Activated B cell treated with CpG ODN at 0.5 μM for 24 hours (primary cell): Measurements from ENCODE around the gene SLC4A2. TPM values are rescaled to one million over a fixed set of nuclear protein-coding genes. Genes with fewer than 3 reads are reported as not detected.

ENCODE experiments used
- ATAC-seq: fragments of 200-7000 bp; cut with Tn5 transposase; one replicate; pipeline ENCODE4 v1.10.0; 2021; ENCODE audit warnings: low read depth, mild to moderate bottlenecking, moderate library complexity
- CTCF ChIA-PET: fragments of 350-600 bp; sonication (Branson Sonifier 250); formaldehyde crosslinking; loops from one replicate; lab custom pipeline; 2021; ENCODE audit warnings: antibody characterized with exemption; lab: Charles Lee
- POLR2A ChIA-PET: fragments of 350-600 bp; sonication (Branson Sonifier 250); formaldehyde crosslinking; loops from one replicate; lab custom pipeline; 2021; ENCODE audit warnings: antibody characterized with exemption; lab: Charles Lee
- DNase-seq: peaks from one replicate; pipeline ENCODE4 v3.0.0; 2022
- H3K27ac Mint-ChIP-seq: one replicate; pipeline ENCODE4 v1.8.0; 2020; ENCODE audit warnings: mixed read lengths
- H3K27me3 Mint-ChIP-seq: one replicate; pipeline ENCODE4 v1.8.0; 2021; ENCODE audit warnings: mixed read lengths
- H3K36me3 Mint-ChIP-seq: one replicate; pipeline ENCODE4 v1.8.0; 2021; ENCODE audit warnings: low read depth, mixed read lengths
- H3K4me1 Mint-ChIP-seq: one replicate; pipeline ENCODE4 v1.8.0; 2021; ENCODE audit warnings: mixed read lengths
- H3K4me3 Mint-ChIP-seq: one replicate; pipeline ENCODE4 v1.8.0; 2020; ENCODE audit warnings: mild to moderate bottlenecking, mixed read lengths
- H3K9me3 Mint-ChIP-seq: one replicate; pipeline ENCODE4 v1.8.0; 2020; ENCODE audit warnings: mixed read lengths
- CTCF ChIP-seq: fragments of 200-600 bp; IDR thresholded peaks from one replicate; pipeline ENCODE4 v1.8.0; 2022; ENCODE audit warnings: antibody characterized with exemption, mild to moderate bottlenecking
- intact Hi-C: fragments of 100-400 bp; cut with micrococcal nuclease; formaldehyde crosslinking; loops from one replicate; pipeline ENCODE4 v1.15.1; 2024
- total RNA-seq: library from RNA; stranded (reverse); gene quantifications from 2 replicates; pipeline ENCODE4 v1.2.3, GENCODE V29; 2022

The SLC4A2 gene
- total RNA-seq, 1 donor from 2014 or later, result 72.5 TPM

- Mint-ChIP-seq H3K27ac (no peak overlapping the region), H3K36me3 (no peaks in the 10 kb centered on the region), H3K27me3 (peaks cover 2% of the 10 kb centered on the region), H3K9me3 (no peaks in the 10 kb centered on the region), H3K4me3 (no peak overlapping the region), H3K4me1 (no peaks in the 10 kb centered on the region)
- ATAC-seq (no peak), DNase-seq (no peak)
- POLR2A ChIA-PET, result no interaction called here
- no peak for TF ChIP-seq CTCF
- CTCF ChIA-PET, result no interaction called here
- intact Hi-C loops, result no loop called here
Measured at GRCh38 chr7:151103973-151104372, 44.6 kb downstream of the SLC4A2 start.

GRCh38 chr7:151104411-151105235 is 45.2 kb downstream of the SLC4A2 start:
- no peak for ATAC-seq
- Mint-ChIP-seq H3K27ac (no peak overlapping the region), H3K4me3 (no peak overlapping the region), H3K4me1 (no peaks in the 10 kb centered on the region), H3K27me3 (peaks cover 2% of the 10 kb centered on the region), H3K9me3 (no peaks in the 10 kb centered on the region), H3K36me3 (no peaks in the 10 kb centered on the region)
- CTCF ChIA-PET, result no interaction called here
- TF ChIP-seq CTCF, result no peak
- POLR2A ChIA-PET, result interaction anchor here (0.9 kb wide), 1 partner anchor 16 kb away, joined by 3 read pairs; no protein-coding TSS in a partner anchor
- DNase-seq, result no peak
- intact Hi-C loops, result no loop called here

GRCh38 chr7:151107882-151108281 is 48.5 kb downstream of the SLC4A2 start:
- no peak overlapping the region for H3K4me3 Mint-ChIP-seq
- intact Hi-C loops, result no loop called here
- DNase-seq (no peak), ATAC-seq (no peak)
- peaks cover 10% of the 10 kb centered on the region for H3K27me3 Mint-ChIP-seq
- H3K4me1 Mint-ChIP-seq, result no peaks in the 10 kb centered on the region
- ChIA-PET CTCF (interaction anchor here (1.0 to 6.7 kb wide), 4 partner anchors 16 to 209 kb away, joined by 3 to 43 read pairs (median 6); no protein-coding TSS in a partner anchor), POLR2A (interaction anchor here (0.6 kb wide), 1 partner anchor 23 kb away, joined by 7 read pairs; no protein-coding TSS in a partner anchor)
- no peak overlapping the region for H3K27ac Mint-ChIP-seq
- H3K36me3 Mint-ChIP-seq, result no peaks in the 10 kb centered on the region
- TF ChIP-seq CTCF, result no peak
- H3K9me3 Mint-ChIP-seq, result no peaks in the 10 kb centered on the region

GRCh38 chr7:151109094-151110048 is 50.0 kb downstream of the SLC4A2 start:
- no peaks in the 10 kb centered on the region for H3K9me3 Mint-ChIP-seq
- no peak overlapping the region for H3K4me3 Mint-ChIP-seq
- ChIA-PET POLR2A (interaction anchor here (0.7 kb wide), 1 partner anchor 96 kb away, joined by 3 read pairs; no protein-coding TSS in a partner anchor), CTCF (interaction anchor here (0.6 to 6.7 kb wide), 5 partner anchors 16 to 210 kb away, joined by 3 to 43 read pairs (median 5); no protein-coding TSS in a partner anchor)
- ATAC-seq (no peak), DNase-seq (no peak)
- TF ChIP-seq CTCF, result no peak
- no peaks in the 10 kb centered on the region for H3K36me3 Mint-ChIP-seq
- H3K4me1 Mint-ChIP-seq, result no peaks in the 10 kb centered on the region
- H3K27me3 Mint-ChIP-seq, result peaks cover 22% of the 10 kb centered on the region
- H3K27ac Mint-ChIP-seq, result no peak overlapping the region
- intact Hi-C loops, result no loop called here
